GM21786 (cell line): ENCODE results near the gene CZIB.

Source experiments
- ATAC-seq: cut with Tn5 transposase; IDR thresholded peaks from one replicate; pipeline ENCODE4 v1.9.1; 2021; ENCODE audit not compliant: unreplicated experiment

Gene CZIB

DNA sequence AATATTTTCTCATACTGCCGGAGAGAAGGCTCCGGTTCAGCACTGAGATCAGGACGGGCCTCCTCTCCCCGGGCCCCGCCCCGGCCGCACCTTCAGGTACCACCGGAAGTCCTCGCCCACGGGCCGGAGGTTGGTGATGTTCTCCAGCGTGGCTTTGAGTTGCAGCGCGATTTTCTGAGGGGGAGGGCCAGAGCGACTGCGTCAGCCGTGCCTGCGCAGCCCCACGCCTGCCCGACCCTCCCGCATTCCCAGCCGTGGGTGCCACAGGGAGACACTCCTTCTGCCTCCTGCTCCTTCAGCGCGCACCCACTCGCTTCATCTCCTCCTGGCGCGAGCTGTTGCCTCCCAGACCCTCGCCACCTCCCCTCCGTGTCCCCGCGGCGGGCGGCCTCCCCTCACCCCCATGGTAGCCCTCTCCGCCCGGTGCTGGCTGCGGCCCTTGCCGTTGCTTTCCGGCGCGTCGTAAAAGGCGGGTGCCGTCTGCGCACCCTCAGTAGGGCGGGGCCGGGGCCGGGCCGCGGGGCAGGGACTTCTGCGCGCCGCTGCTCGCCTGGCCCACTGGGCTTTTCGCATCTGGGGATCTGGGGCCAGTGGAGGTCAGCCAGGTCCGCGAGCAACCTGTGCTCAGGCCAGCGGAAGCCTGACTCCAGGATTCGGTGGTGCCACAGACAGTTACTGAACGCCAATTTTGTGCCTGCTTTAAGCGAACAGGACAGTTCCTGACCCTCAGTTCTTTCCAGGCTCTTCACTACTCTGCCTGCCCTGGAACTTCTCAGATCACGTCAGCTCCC lies at the start of gene CZIB:
TSS of gene CZIB (minus strand) at position 464 of the 791 bp plus-strand sequence. CDS start at position 405, 59 bp downstream.
- peak; percentile 88 for ATAC-seq

DNA sequence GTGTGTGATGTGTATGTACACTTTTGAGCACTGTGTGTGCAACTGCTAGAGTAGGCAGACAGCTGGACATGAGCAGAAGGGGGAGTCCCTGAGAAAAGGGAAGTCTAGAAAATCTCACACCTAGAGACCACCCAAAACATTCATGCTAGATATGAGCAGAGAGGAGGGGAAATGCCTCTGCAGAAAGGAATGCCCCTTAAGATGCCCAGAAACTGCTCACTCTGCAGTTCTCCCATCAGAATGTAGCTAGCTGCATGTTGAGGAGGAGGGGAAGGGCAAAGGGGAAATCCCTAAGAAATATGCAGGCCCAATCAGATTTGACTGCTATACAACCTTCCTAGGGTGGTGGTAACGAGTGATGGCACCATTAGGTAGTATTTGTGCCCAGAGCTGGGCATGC lies 49.7 kb upstream of the CZIB start:
- ATAC-seq, result peak; percentile 52

DNA sequence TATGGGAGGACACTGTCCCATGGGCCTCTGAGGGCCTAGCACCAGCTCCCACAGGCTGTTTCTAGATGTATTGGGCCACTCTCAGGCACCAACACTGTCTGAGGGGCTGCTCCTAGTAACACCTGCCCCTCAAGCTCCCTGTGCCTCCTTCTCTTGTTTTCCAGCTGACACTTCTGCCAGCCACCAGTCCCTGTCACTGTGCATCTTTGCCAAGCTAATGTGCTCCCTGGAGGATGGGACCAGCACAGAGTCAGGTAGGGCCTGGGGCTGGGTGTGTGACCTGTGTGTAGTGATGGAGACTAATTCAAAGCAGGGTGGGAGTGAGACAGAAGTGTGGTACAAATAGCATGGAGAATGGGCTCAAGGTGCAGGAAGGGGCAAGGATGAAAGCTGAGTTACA lies 47.3 kb upstream of the CZIB start:
- ATAC-seq, result no peak

DNA sequence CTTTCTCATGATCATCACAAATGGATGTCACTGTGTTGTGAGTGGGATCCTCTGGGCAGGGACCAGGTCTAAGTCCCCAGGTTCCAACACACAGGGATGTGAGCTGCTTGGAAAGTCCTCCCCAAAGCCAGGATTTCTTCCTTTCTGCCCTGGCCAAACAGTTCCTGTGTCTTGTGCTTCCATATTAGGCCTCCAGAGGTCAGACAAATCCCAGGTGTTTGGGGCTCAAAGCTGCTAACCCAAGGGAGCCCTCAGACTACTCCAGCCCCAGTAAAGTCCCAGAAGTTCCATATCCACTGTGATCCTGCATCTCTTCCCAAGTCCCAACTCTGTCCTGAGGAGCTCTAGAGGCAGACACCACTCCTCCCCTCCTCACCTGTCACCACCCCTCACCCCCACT lies 45.6 kb upstream of the CZIB start:
- no peak for ATAC-seq

DNA sequence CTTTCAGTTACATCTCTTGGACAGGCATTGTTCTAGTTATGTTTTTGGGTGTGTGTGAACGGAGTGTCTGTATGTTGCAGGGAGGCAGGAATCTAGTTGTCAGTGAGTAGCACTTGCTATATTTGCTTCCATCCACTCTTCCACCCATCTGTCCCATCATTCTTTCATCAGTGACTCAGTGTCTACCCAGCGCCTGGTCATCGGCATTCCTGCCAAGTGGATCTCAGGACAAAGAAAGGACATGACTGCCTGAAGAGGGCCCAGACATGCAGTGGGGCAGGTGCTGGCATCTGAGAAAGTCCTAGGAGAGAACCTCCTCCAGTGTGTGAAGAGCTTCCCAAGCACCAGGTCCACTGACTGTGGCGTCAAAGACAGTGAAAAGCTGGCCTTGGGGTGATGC lies 45.1 kb upstream of the CZIB start:
- no peak for ATAC-seq

DNA sequence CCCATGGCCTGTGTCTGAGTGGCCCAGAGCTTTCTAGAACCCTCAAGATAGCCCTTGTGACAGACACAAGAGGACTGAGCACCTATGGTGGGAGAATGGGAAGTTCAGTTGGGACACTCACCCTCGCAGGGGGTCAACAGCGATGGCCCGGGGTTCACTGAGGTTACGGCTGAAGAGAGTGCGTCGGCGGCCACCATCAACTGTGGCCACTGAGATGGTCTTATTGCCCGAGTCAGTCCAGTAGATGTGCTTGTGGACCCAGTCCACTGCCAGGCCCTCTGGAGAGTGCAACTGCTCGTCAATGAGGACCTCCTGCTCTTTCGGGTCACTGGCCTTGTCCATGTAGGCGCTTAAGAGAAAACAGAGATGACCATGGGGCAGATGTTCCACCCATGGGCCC lies 43.6 kb upstream of the CZIB start:
- ATAC-seq, result no peak

DNA sequence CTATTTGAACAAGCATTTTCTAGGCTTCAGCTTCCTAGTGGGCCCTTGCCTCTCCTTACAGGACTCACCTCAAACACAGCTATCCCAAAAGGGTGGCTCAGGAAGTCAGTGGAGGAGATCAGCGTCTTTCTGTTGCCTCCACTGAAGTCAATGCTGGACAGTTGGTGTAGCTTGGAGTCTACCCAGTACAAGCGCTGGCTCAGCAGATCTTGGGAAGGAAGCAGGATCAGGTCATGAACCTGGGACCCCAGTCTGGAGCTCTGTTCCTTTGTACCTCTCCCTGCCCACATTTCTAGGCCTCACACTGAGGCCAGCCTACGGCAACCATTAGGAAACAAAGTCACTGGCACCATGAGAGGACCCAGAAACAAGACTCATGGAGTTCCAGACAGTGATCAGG lies 41.6 kb upstream of the CZIB start:
- no peak for ATAC-seq

- no peak for ATAC-seq
Measured at GRCh38 chr1:53260631-53261247, 40.3 kb upstream of the CZIB start.

- no peak for ATAC-seq
Measured at GRCh38 chr1:53259932-53260331, 39.5 kb upstream of the CZIB start.

GRCh38 chr1:53258216-53258615 lies 37.8 kb upstream of the CZIB start:
- ATAC-seq, result no peak

GRCh38 chr1:53257454-53258081 lies 37.1 kb upstream of the CZIB start:
- no peak for ATAC-seq

GRCh38 chr1:53256511-53257453 lies 36.3 kb upstream of the CZIB start:
- ATAC-seq, result no peak

- ATAC-seq, result no peak
Measured at GRCh38 chr1:53255031-53255430, 34.6 kb upstream of the CZIB start.

- no peak for ATAC-seq
Measured at GRCh38 chr1:53254011-53254640, 33.7 kb upstream of the CZIB start.

DNA sequence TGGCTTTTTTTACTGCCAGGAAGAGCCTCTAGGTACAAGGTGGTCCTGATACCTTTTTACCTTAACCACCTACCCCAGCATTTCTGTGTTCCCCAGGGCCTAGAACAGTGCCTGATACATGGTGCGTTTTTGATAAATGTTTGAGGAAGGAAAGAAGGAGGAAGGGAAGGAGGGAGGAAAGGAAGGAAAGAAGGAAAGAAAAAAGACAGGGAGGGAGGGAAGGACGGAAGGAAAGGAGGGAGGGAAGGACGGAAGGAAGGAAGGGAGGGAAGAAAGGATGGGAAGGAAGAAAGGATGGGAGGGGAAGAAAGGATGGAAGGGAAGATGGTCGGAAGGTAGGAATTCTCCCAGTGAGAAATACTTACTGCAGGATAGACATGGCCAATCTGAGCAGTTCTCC lies 29.9 kb upstream of the CZIB start:
- ATAC-seq, result no peak

GRCh38 chr1:53249706-53250105 lies 29.3 kb upstream of the CZIB start:
- ATAC-seq, result no peak

GRCh38 chr1:53246261-53247134 lies 26.1 kb upstream of the CZIB start:
- ATAC-seq, result no peak

- no peak for ATAC-seq
Measured at GRCh38 chr1:53244141-53244540, 23.7 kb upstream of the CZIB start.

GRCh38 chr1:53242381-53242780 lies 21.9 kb upstream of the CZIB start:
- no peak for ATAC-seq

- ATAC-seq, result no peak
Measured at GRCh38 chr1:53241828-53242227, 21.4 kb upstream of the CZIB start.
